ENCODE measurements around the gene LVRN. TPM values are rescaled to one million over a fixed set of nuclear protein-coding genes. Genes with fewer than 3 reads are reported as not detected.

Gene LVRN
- total RNA-seq, 1 donor from 2014 or later: 1.3 TPM

GRCh38 chr5:116058346-116058936, 96.2 kb downstream of the LVRN start:
- Histone ChIP-seq H3K4me1 (no peaks in the 10 kb centered on the region), H3K9me3 (no peaks in the 10 kb centered on the region), H3K27ac (no peak overlapping the region), H3K4me3 (no peak overlapping the region), H3K36me3 (no peaks in the 10 kb centered on the region), H3K27me3 (ENCODE audit: low read depth) (no peaks in the 10 kb centered on the region)
- DNase-seq (no peak), ATAC-seq (no peak)
- no peak for TF ChIP-seq CTCF (IDR thresholded peaks at IDR 0.05)
- intact Hi-C loops (cut with DNase I): no loop called here

GRCh38 chr5:116062352-116062751, 100.1 kb downstream of the LVRN start:
- DNase-seq: no peak
- H3K27ac ChIP-seq: no peak overlapping the region
- intact Hi-C loops (cut with DNase I): no loop called here
- H3K27me3 ChIP-seq (ENCODE audit: low read depth): peaks cover 3% of the 10 kb centered on the region
- H3K4me1 ChIP-seq: no peaks in the 10 kb centered on the region
- no peaks in the 10 kb centered on the region for H3K9me3 ChIP-seq
- no peaks in the 10 kb centered on the region for H3K36me3 ChIP-seq
- TF ChIP-seq CTCF (IDR thresholded peaks at IDR 0.05): no peak
- H3K4me3 ChIP-seq: no peak overlapping the region
- ATAC-seq: no peak

- no peak for TF ChIP-seq CTCF (IDR thresholded peaks at IDR 0.05)
- Histone ChIP-seq H3K27ac (no peak overlapping the region), H3K36me3 (no peaks in the 10 kb centered on the region)
Observed at GRCh38 chr5:116063950-116064349, 101.7 kb downstream of the LVRN start.

DNA sequence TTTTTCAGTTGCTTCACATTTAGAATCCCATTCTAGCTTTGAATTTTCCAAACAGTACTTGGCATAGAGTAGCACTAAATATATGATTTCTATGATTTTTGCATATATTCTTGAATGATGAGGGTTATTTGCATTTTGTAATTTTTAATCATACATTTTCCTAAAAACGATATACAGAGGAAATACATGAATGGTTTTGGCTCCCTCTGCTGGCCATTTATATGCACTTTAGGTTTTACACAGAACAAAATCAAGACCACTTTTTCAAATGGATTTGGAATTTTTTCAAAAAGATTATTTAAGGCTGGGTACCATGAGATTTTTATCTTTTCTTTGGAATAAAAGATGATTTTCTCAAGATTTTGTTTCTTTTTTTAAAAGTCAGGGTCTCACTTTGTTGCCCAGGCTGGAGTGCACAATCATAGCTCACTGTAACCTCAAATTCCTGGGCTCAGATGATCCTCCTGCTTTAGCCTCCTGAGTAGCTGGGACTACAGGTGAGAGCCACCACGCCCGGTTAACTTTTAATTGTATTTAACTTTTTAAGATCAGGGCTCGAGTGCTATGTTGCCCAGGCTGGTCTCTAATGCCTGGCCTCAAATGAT, 105.9 kb downstream of the LVRN start:
- peak; percentile 88 for TF ChIP-seq CTCF (IDR thresholded peaks at IDR 0.05)
- DNase-seq (no peak), ATAC-seq (peak in 1 of 2 donors; percentile 61)
- Histone ChIP-seq H3K36me3 (no peaks in the 10 kb centered on the region), H3K9me3 (no peaks in the 10 kb centered on the region), H3K4me3 (no peak overlapping the region), H3K27me3 (ENCODE audit: low read depth) (peaks cover 3% of the 10 kb centered on the region), H3K27ac (no peak overlapping the region), H3K4me1 (peaks cover 3% of the 10 kb centered on the region)
- intact Hi-C loops (cut with DNase I): loop anchor here (5.0 kb wide), 1 partner anchor 436 kb away; no protein-coding TSS in a partner anchor

More at GRCh38 chr5:116063950-116064349, 101.7 kb downstream of the LVRN start:
- DNase-seq: no peak
- Histone ChIP-seq H3K4me1 (peaks cover 3% of the 10 kb centered on the region), H3K27me3 (ENCODE audit: low read depth) (peaks cover 3% of the 10 kb centered on the region), H3K4me3 (no peak overlapping the region), H3K9me3 (no peaks in the 10 kb centered on the region)
- no peak for ATAC-seq
- intact Hi-C loops (cut with DNase I): no loop called here

- ATAC-seq (no peak), DNase-seq (no peak)
- Histone ChIP-seq H3K4me3 (no peak overlapping the region), H3K4me1 (peaks cover 3% of the 10 kb centered on the region), H3K9me3 (no peaks in the 10 kb centered on the region), H3K36me3 (no peaks in the 10 kb centered on the region), H3K27ac (no peak overlapping the region), H3K27me3 (ENCODE audit: low read depth) (peaks cover 3% of the 10 kb centered on the region)
- intact Hi-C loops (cut with DNase I): no loop called here
- no peak for TF ChIP-seq CTCF (IDR thresholded peaks at IDR 0.05)
Observed at GRCh38 chr5:116071211-116071610, 108.9 kb downstream of the LVRN start.
